SU-DHL-6 (cell line): ENCODE results near the gene GOLPH3.
"Not testable (repeated sequence)": the region's sequence is repeated elsewhere in the genome, so short reads cannot be mapped to it uniquely, and the experiment has no call there.

ENCODE experiments used
- H2AFZ ChIP-seq: fragments of 200-600 bp; sonication (generic); 2 replicates; pipeline ENCODE4 v1.6.1; 2014; ENCODE audit warnings: low read depth, mild to moderate bottlenecking, moderate library complexity, mixed read lengths, antibody characterized with exemption, low read length; ENCODE audit not compliant: severe bottlenecking
- H3F3A ChIP-seq: fragments of 200-600 bp; shearing (Covaris generic); 2 replicates; pipeline ENCODE4 v1.6.0; 2016; ENCODE audit warnings: antibody characterized with exemption, mild to moderate bottlenecking; ENCODE audit not compliant: insufficient read depth
- H3K27ac ChIP-seq: fragments of 200-600 bp; sonication (generic); 2 replicates; pipeline ENCODE4 v1.5.1; 2016; ENCODE audit warnings: low read depth, mild to moderate bottlenecking, low read length, moderate library complexity, mixed read lengths
- H3K27me3 ChIP-seq: fragments of 200-600 bp; sonication (generic), shearing (Covaris generic); 2 replicates; pipeline ENCODE4 v1.6.0; 2014; ENCODE audit warnings: mild to moderate bottlenecking, low read length
- H3K36me3 ChIP-seq: fragments of 200-600 bp; sonication (generic); 2 replicates; pipeline ENCODE4 v1.6.1; 2014; ENCODE audit warnings: mild to moderate bottlenecking, low read length, mixed read lengths
- H3K4me2 ChIP-seq: fragments of 300-600, 200-600 bp; shearing (Covaris generic), sonication (generic); 2 replicates; pipeline ENCODE4 v1.6.0; 2014; ENCODE audit warnings: low read length, low read depth, mild to moderate bottlenecking; ENCODE audit not compliant: poor library complexity, severe bottlenecking
- H3K4me3 ChIP-seq: fragments of 200-600 bp; sonication (generic); 2 replicates; pipeline ENCODE4 v1.5.1; 2014; ENCODE audit warnings: antibody characterized with exemption, low read length, mild to moderate bottlenecking, mixed read lengths; ENCODE audit not compliant: insufficient read depth, poor library complexity, severe bottlenecking
- H3K79me2 ChIP-seq: fragments of 200-600 bp; sonication (generic); 2 replicates; pipeline ENCODE4 v1.6.1; 2014; ENCODE audit warnings: mild to moderate bottlenecking, low read length, moderate library complexity; ENCODE audit not compliant: insufficient read depth
- H3K9ac ChIP-seq: fragments of 200-600 bp; sonication (generic); 2 replicates; pipeline ENCODE4 v1.7.0; 2014; ENCODE audit warnings: mild to moderate bottlenecking, low read length
- H3K9me2 ChIP-seq: fragments of 200-600 bp; sonication (generic); replicated peaks from 2 replicates; pipeline ENCODE4 v1.6.1; 2014; ENCODE audit warnings: low read length; ENCODE audit not compliant: insufficient read depth
- H3K9me3 ChIP-seq: fragments of 200-600 bp; sonication (generic); 2 replicates; pipeline ENCODE4 v1.6.1; 2014; ENCODE audit warnings: low read length, mixed read lengths; ENCODE audit not compliant: insufficient read depth
- H4K20me1 ChIP-seq: fragments of 200-600 bp; sonication (generic); 2 replicates; pipeline ENCODE4 v1.6.1; 2014; ENCODE audit warnings: low read depth, mild to moderate bottlenecking, antibody characterized with exemption, low read length, moderate library complexity, mixed read lengths
- CTCF ChIP-seq: fragments of 200-600 bp; sonication (generic); IDR thresholded peaks from one replicate; pipeline ENCODE4 v1.5.1; 2017; ENCODE audit warnings: antibody characterized with exemption, mild to moderate bottlenecking, low read length, moderate library complexity; ENCODE audit not compliant: insufficient read depth, poor library complexity, severe bottlenecking
- EZH2phosphoT487 ChIP-seq: fragments of 200-600 bp; sonication (generic), shearing (Covaris generic); conservative IDR thresholded peaks from 2 replicates; pipeline ENCODE4 v1.6.1; 2018; ENCODE audit warnings: mild to moderate bottlenecking, antibody characterized with exemption, low read length, moderate library complexity, mixed read lengths

GOLPH3 gene

GRCh38 chr5:32174011-32174870, at the start of gene GOLPH3:
Gene GOLPH3, minus strand, starts transcription at chr5:32174319. Its CDS starts 285 bp downstream, at chr5:32174034.
- Histone ChIP-seq H3K9ac (peak within 1 kb of the TSS; percentile 99), H3K4me2 (peak within 1 kb of the TSS; percentile 88), H3K27me3 (no peaks in the 10 kb centered on the region), H4K20me1 (0 out of 2 replicates have a peak, but pooled peaks cover 4% of the 10 kb centered on the region), H3K79me2 (peaks cover 48% of the 10 kb centered on the region), H3K4me3 (peak within 1 kb of the TSS; percentile 99), H3K9me2 (no peaks in the 10 kb centered on the region), H3K36me3 (peaks cover 20% of the 10 kb centered on the region; the same call in 1 of the 2 replicates), H3K27ac (peak within 1 kb of the TSS; percentile 77), H3F3A (peaks cover 12% of the 10 kb centered on the region), H2AFZ (peak within 1 kb of the TSS; percentile 100), H3K9me3 (no peaks in the 10 kb centered on the region)
- TF ChIP-seq CTCF (no peak), EZH2phosphoT487 (no peak)

GRCh38 chr5:32222723-32223470, 48.8 kb upstream of the GOLPH3 start:
- no peaks in the 10 kb centered on the region for H3K79me2 ChIP-seq
- H3K9me2 ChIP-seq = no peaks in the 10 kb centered on the region
- H3K9ac ChIP-seq = no peak overlapping the region
- no peak overlapping the region for H3K4me3 ChIP-seq
- H3F3A ChIP-seq = peaks cover 8% of the 10 kb centered on the region; the same call in 1 of the 2 replicates
- no peak overlapping the region for H3K4me2 ChIP-seq
- no peaks in the 10 kb centered on the region for H4K20me1 ChIP-seq
- H3K36me3 ChIP-seq = no peaks in the 10 kb centered on the region
- H3K27me3 ChIP-seq = no peaks in the 10 kb centered on the region
- no peak overlapping the region for H3K27ac ChIP-seq
- TF ChIP-seq EZH2phosphoT487 = no peak
- TF ChIP-seq CTCF = no peak
- H2AFZ ChIP-seq = no peak overlapping the region
- H3K9me3 ChIP-seq = no peaks in the 10 kb centered on the region

- no peak overlapping the region for H3K27ac ChIP-seq
Observed at GRCh38 chr5:32217886-32218396, 43.8 kb upstream of the GOLPH3 start.

GRCh38 chr5:32214344-32214743, 40.2 kb upstream of the GOLPH3 start:
- not testable (repeated sequence) for H2AFZ ChIP-seq, H3K36me3 ChIP-seq, H3K27me3 ChIP-seq, H4K20me1 ChIP-seq, H3K27ac ChIP-seq, H3K4me2 ChIP-seq, H3K9me3 ChIP-seq, H3K9ac ChIP-seq, H3K9me2 ChIP-seq, H3K4me3 ChIP-seq, H3K79me2 ChIP-seq, H3F3A ChIP-seq

More at GRCh38 chr5:32217886-32218396, 43.8 kb upstream of the GOLPH3 start:
- H3K9ac ChIP-seq = no peak overlapping the region
- H3K36me3 ChIP-seq = no peaks in the 10 kb centered on the region
- H3K9me3 ChIP-seq = no peaks in the 10 kb centered on the region
- no peaks in the 10 kb centered on the region for H3K79me2 ChIP-seq
- H3F3A ChIP-seq = no peaks in the 10 kb centered on the region
- H4K20me1 ChIP-seq = no peaks in the 10 kb centered on the region
- H3K4me3 ChIP-seq = no peak overlapping the region
- H3K9me2 ChIP-seq = no peaks in the 10 kb centered on the region
- peak overlapping the region; percentile 36 for H2AFZ ChIP-seq
- TF ChIP-seq EZH2phosphoT487 (no peak), CTCF (no peak)
- H3K4me2 ChIP-seq = no peak overlapping the region
- H3K27me3 ChIP-seq = no peaks in the 10 kb centered on the region
